ENCODE measurements around the gene ORM2. TPM values are rescaled to one million over a fixed set of nuclear protein-coding genes. Genes with fewer than 3 reads are reported as not detected.

The ORM2 gene
- total RNA-seq, 2 donors from 2014 or later = not detected

DNA sequence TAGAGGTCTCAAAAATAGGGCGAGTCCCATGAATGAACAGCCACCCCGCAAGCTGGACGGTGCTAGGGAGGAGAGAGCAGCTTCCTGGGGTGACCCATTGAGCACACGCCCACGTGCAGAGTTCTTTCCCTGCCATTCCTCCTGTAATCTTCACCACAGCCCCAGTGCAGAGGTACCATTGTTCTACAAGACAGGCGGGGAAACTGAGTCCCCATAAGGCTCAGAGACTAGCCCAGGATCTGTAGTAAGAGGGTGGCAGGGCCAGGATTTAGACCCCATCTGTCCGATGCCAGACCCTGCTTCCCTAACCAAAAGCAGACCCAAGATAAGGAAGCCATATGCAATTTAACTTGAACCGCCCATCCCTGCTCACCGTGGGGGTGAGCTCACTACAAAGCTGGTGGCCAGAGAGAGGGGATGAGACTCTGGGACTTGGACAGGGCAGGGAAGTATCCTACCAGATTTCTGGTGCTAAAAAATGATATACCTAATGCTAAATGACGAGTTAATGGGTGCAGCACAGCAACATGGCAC, 43.5 kb upstream of the ORM2 start:
- Histone ChIP-seq H3K36me3 (replicated peaks in 1 of 2; ENCODE audit: insufficient read depth in 1 of 2, low read depth in 2 of 2) (no peaks in the 10 kb centered on the region), H3K27ac (no peak overlapping the region), H3K9me3 (no peaks in the 10 kb centered on the region), H3K27me3 (no peaks in the 10 kb centered on the region), H3K4me3 (no peak overlapping the region), H3K4me1 (peaks cover 8% of the 10 kb centered on the region)
- no peak for TF ChIP-seq POLR2A (IDR thresholded peaks at IDR 0.05)
- TF ChIP-seq, protein P1, sequence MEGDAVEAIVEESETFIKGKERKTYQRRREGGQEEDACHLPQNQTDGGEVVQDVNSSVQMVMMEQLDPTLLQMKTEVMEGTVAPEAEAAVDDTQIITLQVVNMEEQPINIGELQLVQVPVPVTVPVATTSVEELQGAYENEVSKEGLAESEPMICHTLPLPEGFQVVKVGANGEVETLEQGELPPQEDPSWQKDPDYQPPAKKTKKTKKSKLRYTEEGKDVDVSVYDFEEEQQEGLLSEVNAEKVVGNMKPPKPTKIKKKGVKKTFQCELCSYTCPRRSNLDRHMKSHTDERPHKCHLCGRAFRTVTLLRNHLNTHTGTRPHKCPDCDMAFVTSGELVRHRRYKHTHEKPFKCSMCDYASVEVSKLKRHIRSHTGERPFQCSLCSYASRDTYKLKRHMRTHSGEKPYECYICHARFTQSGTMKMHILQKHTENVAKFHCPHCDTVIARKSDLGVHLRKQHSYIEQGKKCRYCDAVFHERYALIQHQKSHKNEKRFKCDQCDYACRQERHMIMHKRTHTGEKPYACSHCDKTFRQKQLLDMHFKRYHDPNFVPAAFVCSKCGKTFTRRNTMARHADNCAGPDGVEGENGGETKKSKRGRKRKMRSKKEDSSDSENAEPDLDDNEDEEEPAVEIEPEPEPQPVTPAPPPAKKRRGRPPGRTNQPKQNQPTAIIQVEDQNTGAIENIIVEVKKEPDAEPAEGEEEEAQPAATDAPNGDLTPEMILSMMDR (IDR thresholded peaks at IDR 0.05) = no peak
- no peak for ATAC-seq
- peak in 1 of 4 donors; percentile 8 for DNase-seq
- intact Hi-C loops (cut with DNase I) = loop anchor here (5.0 kb wide), 1 partner anchor 134 kb away; no protein-coding TSS in a partner anchor
- WGBS, 2 donors = 87% methylated on average over 10 of the region's 10 CpGs

- 82 to 85% methylated on average over 8 to 15 of the region's 16 CpGs for WGBS, 2 donors
- intact Hi-C loops (cut with DNase I) = loop anchor here (5.0 kb wide), 1 partner anchor 135 kb away; no protein-coding TSS in a partner anchor
- Histone ChIP-seq H3K9me3 (no peaks in the 10 kb centered on the region), H3K4me1 (peaks cover 8% of the 10 kb centered on the region), H3K27me3 (no peaks in the 10 kb centered on the region), H3K4me3 (no peak overlapping the region), H3K36me3 (replicated peaks in 1 of 2; ENCODE audit: insufficient read depth in 1 of 2, low read depth in 2 of 2) (no peaks in the 10 kb centered on the region), H3K27ac (peak overlapping the region in 1 of 4 donors; percentile 34)
- peak in 2 of 4 donors; percentile 2 to 11 for DNase-seq
- no peak for ATAC-seq
- TF ChIP-seq, protein P1 (IDR thresholded peaks at IDR 0.05) = no peak
- TF ChIP-seq POLR2A (IDR thresholded peaks at IDR 0.05) = no peak
Measured at GRCh38 chr9:114287001-114287762, 42.5 kb upstream of the ORM2 start.

DNA sequence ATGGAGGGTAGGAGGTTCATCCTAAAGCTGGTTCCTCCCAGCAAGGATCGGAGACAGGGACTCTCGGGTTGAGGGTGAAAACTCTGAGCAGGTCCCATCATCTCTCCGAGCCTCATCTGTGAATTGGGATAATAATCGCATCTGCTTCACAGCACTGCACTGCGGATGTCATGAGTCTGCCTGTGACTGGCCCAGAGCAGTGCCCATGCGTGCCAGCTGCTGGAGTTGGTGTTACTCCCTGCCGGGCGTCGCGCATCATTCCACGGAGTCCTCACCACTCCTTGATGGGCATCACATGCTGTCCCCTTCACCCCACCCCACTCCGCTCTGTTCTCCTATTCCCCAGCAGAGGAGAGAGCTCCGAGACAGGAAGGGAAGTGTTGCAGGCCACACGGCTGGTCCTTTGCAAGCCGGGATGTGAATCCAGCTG, 41.9 kb upstream of the ORM2 start:
- 89 to 90% methylated on average over 9 to 15 of the region's 15 CpGs for WGBS, 2 donors
- no peak for TF ChIP-seq POLR2A (IDR thresholded peaks at IDR 0.05)
- TF ChIP-seq, protein P1 (IDR thresholded peaks at IDR 0.05) = no peak
- Histone ChIP-seq H3K4me3 (no peak overlapping the region), H3K4me1 (peaks cover 8% of the 10 kb centered on the region), H3K27me3 (no peaks in the 10 kb centered on the region), H3K36me3 (replicated peaks in 1 of 2; ENCODE audit: insufficient read depth in 1 of 2, low read depth in 2 of 2) (no peaks in the 10 kb centered on the region), H3K9me3 (no peaks in the 10 kb centered on the region), H3K27ac (peak overlapping the region in 2 of 4 donors; percentile 19 to 34)
- DNase-seq (peak in 2 of 4 donors; percentile 3 to 9), ATAC-seq (no peak)
- intact Hi-C loops (cut with DNase I) = loop anchor here (5.0 kb wide), 1 partner anchor 135 kb away; no protein-coding TSS in a partner anchor

DNA sequence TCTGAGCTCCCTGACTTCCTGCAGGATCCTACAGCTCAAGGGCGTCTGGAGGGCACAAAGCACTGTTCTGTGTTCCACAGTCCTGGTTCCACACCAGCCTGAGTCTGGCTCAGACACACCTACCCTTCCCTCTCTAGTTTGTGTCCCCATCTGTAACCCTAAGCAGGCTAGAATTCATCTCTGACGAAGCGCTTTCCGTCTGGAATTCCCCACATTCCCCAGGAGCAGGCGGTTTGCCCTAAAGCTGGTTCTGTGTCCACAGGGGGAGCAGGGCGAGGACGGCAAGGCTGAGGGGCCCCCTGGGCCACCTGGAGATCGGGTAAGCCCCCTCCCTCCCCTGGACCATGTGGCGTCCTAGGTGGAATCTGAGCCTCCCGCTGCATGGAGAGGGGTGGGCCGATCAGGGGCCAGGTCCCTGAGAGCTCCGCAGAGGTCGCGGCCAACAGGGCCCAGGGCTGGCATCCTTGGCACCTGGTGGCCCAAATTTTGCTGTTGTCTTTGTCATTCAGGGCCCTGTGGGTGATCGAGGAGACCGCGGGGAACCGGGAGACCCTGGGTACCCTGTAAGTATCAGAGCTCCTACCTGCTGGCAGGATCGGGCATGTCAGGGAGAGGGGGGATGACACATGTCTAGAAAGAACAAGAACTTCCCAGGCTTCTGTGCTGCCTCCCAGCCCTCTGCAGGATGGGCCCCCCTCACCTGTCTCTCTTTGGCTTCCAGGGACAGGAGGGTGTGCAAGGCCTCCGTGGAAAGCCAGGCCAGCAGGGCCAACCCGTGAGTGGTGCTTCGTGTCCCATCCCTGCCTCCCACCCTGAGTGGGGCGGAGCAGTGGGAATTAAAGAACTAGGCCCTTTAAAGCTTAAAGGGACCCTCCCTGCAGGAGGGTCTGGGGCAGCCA, 41.2 kb upstream of the ORM2 start:
- Histone ChIP-seq H3K9me3 (no peaks in the 10 kb centered on the region), H3K4me1 (peaks cover 8% of the 10 kb centered on the region), H3K27ac (peak overlapping the region in 2 of 4 donors; percentile 19 to 34), H3K27me3 (no peaks in the 10 kb centered on the region), H3K4me3 (no peak overlapping the region), H3K36me3 (replicated peaks in 1 of 2; ENCODE audit: insufficient read depth in 1 of 2, low read depth in 2 of 2) (no peaks in the 10 kb centered on the region)
- ATAC-seq (peak; percentile 30), DNase-seq (peak in 3 of 4 donors; percentile 8 to 26 (median 21))
- intact Hi-C loops (cut with DNase I) = loop anchor here (5.0 kb wide), 1 partner anchor 136 kb away; no protein-coding TSS in a partner anchor
- WGBS, 2 donors = 79 to 87% methylated on average over 16 to 23 of the region's 23 CpGs
- TF ChIP-seq POLR2A (IDR thresholded peaks at IDR 0.05) = no peak
- TF ChIP-seq, protein P1 (IDR thresholded peaks at IDR 0.05) = no peak
